Measurements from ENCODE around the gene GDPD5.

Gene GDPD5

GRCh38 chr11:75473684-75474083 lies 52.1 kb downstream of the GDPD5 start:
- DNase-seq (ENCODE audit: low read depth in 4 of 4, low spot score in 1 of 4), result no peak

DNA sequence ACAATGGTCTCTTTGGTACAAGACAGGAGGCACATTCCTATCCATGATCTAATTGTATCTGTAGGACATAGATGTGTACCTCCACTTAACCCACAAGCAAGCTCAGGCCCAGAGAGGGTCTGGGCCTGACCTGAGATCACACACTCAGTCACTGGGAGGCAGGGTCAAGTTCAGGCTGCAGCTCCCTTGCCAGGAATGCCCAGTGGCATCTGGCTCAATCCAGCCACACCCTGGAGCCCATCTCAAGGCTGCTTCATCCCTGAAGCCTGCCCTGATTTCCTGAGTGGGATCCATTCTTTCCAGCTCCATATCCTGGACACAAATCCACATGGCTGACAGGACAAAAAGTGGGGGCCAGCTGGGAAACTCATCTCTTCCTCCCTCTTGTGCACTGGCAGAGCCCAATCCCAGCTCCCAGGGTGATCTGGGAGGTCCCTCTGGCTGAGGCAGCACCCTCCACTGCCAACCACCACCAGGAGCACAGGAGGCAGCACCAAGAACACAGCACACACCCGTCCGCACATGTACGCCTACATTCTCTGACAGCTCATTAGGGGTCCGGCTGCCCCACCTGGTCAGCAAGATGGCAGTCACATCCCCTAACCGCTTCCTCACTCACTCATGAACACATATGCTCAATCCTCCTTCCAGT lies 53.5 kb downstream of the GDPD5 start:
- DNase-seq (ENCODE audit: low read depth in 4 of 4, low spot score in 1 of 4), result no peak

DNA sequence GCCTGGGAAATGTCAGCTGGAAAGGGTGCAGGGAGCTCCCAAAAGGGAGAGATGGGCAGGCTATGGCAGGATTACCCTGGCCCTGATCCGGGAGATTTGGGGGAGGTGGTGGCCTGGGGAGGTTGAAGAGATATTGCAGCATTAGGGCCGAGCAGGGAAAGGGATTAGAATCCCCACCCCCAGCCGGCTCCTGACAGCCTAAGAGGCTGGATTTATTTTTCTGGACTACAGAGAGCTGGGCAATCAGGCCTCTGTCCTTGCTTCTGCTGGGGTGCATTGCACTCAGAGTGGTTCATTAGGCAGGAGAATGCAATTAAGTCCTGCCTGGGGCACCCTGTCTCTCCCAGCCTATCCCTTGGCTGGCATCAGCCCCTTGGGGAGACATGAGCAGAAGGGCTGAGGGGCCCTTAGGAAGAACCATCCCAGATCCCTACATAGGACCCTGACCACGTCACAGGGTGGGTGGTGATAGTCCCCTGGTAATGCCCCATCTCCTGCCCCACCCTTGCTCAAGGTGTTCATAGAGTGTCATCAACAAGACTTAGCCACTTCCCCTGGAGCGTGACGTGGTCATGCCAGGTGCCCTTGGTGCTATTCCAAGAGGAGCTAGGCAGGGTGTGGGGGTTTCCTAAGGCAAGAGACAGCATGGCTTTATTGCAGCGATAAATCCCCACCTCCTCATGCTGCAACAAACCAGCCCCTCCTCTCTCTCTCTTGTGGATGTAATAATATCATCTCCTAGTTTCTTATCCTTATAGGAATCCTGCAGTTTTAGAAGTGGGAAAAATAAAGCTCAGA lies 54.4 kb downstream of the GDPD5 start:
- no peak for DNase-seq (ENCODE audit: low read depth in 4 of 4, low spot score in 1 of 4)

DNA sequence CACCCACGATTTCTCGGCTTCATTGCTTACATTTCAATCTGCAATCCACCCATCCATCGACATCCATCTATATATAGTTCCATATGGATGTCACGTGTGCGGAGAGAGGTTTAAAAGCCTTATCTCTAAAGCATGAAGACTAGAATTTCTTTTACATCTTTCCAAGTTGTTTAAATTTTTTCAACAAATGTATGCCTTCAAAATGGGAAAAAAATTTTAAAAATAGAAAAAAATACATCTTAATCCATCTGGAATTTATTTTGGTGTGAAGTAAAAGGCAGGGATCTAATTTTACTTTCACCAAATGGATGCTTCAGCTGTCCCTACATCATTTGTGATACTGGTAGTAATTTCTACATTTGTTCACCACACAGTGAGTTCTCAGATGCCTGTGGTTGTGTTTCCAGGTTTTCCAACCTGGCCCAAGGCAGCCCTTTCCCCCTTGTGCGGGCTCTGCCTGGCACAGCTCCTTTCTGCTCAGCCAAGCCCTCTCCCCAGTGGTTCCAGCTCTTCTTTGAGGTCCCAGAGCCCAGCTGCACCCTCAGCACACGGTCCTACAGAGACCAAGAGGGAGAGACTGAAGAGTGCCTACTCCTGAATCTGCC lies 55.2 kb downstream of the GDPD5 start:
- no peak for DNase-seq (ENCODE audit: low read depth in 4 of 4, low spot score in 1 of 4)

DNA sequence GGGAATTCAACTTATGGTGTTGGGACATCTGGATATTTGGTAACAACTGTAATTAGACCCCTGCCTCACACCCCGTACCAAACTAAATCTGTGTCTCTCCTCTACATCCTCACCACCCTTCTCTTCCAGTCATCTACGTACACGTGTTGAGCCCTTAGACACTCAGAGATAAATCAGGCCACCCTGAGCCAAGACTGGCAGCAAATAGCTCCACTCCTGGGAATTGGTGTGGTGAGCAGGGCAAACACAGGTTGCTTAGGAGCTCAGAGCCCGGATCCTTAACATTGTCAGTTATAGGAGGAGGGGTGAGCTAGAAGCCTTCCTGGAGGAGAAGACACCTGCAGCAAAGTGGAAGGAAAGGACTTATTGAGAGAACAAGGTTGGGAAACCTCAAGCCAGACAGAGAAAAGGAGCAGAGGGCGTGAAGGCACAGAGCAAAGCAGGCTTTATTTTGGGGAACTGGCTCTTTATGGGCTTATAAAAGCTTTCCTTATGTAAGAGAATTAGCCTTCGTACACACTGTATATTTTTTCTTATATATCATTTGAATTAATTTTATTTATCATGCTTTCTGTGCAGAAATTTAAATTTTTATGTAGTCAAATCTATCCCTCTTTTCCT lies 55.8 kb downstream of the GDPD5 start:
- DNase-seq (ENCODE audit: low read depth in 4 of 4, low spot score in 1 of 4), result no peak

GRCh38 chr11:75468534-75469340 lies 57.0 kb downstream of the GDPD5 start:
- DNase-seq (ENCODE audit: low read depth in 4 of 4, low spot score in 1 of 4), result no peak

GRCh38 chr11:75467881-75468280 lies 57.9 kb downstream of the GDPD5 start:
- DNase-seq (ENCODE audit: low read depth in 4 of 4, low spot score in 1 of 4), result no peak

GRCh38 chr11:75467311-75467710 lies 58.4 kb downstream of the GDPD5 start:
- no peak for DNase-seq (ENCODE audit: low read depth in 4 of 4, low spot score in 1 of 4)

DNA sequence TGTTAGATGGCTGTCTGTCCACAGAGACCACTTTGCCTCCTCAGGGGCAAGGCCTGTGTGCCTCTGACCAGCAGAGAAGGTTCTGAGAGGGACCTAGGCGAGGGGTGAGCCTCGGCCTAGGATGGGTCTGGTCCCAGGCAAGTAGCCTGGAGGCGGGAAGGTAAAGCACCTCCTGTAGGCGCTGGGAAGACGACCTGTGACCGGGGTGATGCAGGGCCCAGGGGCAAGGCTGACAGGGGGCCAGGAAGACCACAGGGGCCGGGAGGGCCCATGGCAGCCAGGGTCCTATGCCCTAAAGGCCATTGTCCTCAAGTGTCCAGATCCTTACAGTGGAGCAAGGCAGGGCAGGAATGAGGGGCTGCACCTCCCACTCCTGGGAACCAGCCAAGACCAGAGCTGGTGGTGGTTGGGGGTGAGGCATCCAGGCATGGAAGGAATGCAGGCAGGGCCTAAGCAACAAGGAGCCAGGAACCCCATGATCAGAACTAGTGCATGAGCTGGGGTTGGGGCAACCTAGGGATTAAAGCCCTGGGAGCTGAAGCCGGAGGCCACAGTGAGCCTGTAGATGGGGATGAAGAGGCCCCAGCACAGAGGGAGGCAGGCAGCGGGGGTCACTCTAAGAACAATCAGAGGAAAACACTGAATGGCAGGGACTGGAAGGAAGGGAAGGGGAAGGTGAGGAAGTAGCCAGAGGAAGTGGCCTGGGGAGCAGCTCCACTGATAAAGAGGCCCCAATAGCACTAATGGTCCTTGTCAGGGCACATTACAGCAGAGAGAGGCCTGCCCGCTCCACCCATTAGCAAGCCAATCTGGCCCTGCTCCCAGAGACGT lies 59.8 kb downstream of the GDPD5 start:
- no peak for DNase-seq (ENCODE audit: low read depth in 4 of 4, low spot score in 1 of 4)

- no peak for DNase-seq (ENCODE audit: low read depth in 4 of 4, low spot score in 1 of 4)
Measured at GRCh38 chr11:75463106-75463774, 62.5 kb downstream of the GDPD5 start.

DNA sequence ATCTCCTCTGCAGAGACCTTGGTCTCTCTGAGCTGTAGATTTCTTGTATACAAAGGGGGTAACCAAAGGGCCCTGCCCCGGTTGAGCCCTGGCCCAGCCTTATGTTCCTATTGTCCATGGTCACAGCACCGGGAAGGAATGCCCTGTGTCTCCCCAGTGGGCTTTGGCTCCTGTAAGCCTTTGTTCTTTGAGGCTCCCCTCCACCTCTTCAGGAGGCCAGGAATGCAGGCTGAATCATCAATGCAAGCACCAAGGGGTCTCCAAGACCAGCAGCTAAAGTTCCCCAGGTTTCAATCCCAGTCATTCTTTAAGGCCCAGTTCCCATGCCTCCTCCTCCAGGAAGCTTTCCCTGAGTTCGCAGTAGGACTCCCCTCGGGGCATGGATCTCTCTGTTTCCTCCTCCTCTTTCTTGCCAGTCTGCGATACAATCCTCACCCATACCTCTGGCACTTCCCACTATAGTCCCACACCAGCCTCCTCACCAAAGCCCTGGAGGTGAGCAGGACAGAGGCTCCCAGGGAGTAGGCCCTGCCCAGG lies 63.6 kb downstream of the GDPD5 start:
- DNase-seq (ENCODE audit: low read depth in 4 of 4, low spot score in 1 of 4), result no peak

- no peak for DNase-seq (ENCODE audit: low read depth in 4 of 4, low spot score in 1 of 4)
Measured at GRCh38 chr11:75461151-75461550, 64.6 kb downstream of the GDPD5 start.

- DNase-seq (ENCODE audit: low read depth in 4 of 4, low spot score in 1 of 4), result no peak
Measured at GRCh38 chr11:75456596-75457183, 69.1 kb downstream of the GDPD5 start.

- DNase-seq (ENCODE audit: low read depth in 4 of 4, low spot score in 1 of 4), result no peak
Measured at GRCh38 chr11:75454987-75455386, 70.8 kb downstream of the GDPD5 start.

DNA sequence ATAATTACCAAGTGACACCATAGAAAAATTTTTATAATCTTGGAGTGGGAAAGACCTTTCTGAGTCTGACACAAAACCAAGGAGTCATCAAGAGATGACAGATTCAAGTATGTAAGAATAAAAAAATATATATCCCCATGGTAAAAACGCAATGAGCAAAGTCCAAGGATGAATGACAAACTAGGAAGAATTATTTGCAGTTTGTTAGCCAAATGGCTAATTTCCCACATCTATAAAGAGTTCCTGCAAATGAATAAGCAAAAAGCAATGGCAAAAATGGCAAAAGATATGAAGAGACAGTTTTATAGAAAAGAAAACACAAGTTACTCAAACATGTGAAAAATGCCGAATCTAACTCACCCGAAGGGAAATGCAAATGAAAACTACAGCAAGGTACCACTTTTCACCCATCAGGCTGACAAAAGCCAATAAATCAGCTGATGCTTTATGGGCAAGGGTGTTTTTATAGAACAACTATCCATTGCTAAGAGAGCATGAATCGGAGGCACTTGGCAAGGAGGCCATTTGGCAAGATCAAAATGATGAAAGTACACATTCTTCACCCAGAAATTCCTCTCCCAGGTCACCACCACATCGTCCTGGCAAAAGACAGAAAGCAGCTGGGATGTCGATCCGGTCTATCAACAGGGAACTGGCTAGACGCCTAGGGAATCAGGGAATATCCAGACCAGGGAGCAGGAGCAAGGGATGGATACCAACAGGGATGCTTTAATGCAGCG lies 71.7 kb downstream of the GDPD5 start:
- DNase-seq (ENCODE audit: low read depth in 4 of 4, low spot score in 1 of 4), result no peak

DNA sequence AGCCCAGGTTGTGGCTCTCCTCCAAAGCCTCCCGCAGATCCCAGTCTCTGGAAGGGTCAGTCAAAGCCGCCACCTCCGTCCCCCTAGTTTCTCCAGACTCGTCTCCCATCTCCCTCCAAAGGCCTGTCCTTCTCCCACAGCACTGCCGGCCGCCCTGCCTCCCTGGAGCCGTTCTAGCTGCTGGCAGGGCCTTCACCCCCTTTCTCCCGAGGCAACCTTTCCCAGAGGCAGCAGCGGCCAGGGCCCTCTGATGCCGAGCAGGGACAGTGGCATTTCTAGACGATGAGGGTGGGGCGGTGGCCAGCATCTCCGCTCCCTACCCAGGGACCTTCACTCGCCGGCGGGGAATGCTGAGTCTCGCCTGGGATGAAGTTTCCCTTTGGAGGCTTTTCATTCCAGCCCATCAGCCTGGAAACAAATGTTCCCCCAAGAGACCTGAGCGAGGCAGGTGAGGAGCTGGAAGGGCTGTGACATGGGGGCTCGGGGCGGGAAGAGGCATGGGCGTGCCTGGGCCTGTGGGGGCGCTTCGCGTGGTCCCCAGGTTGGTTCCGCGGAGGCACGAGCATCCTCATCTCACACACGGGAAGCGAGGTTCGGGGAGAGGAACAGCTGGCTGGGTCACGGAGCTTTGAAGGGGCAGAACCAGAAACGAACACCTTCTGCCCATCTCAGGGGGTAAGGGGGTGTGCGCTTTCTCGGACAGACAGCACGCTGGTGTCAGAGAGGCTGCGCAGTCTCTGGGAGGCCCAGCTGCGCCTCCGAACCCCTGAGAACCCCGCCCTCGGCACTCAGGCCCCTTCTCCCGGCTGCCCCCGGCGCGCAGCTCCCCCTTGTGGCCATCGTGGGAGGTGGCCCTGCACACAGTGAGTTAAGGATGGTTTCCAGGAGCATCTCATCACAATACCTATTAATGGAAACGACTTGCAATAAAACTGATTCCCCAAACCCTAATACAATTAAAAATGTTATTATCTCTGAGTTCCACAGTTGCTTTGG lies 74.6 kb downstream of the GDPD5 start:
- peak in 2 of 4 experiments; percentile 21 to 22 for DNase-seq (ENCODE audit: low read depth in 4 of 4, low spot score in 1 of 4)

- no peak for DNase-seq (ENCODE audit: low read depth in 4 of 4, low spot score in 1 of 4)
Measured at GRCh38 chr11:75450236-75450635, 75.5 kb downstream of the GDPD5 start.

Measured in stimulated activated CD4-positive, alpha-beta T cell treated with anti-CD3 and anti-CD28 coated beads, Interleukin-1b, Interleukin-23, amount 100 ng/mL, for 24 hours (primary cell).